Nephron (organoid): ENCODE measurements around the gene CAND1.

Source experiments
- H3K27ac Mint-ChIP-seq, 3 experiments: 2 replicates each; pipeline ENCODE4 v1.8.0; 2020; ENCODE audit warnings: mixed read lengths in 3 of 3, mild to moderate bottlenecking in 2 of 3, moderate library complexity in 1 of 3
- H3K27me3 Mint-ChIP-seq: 2 replicates; pipeline ENCODE4 v1.8.0; 2021; ENCODE audit warnings: low read depth, mild to moderate bottlenecking, moderate library complexity, mixed read lengths
- H3K36me3 Mint-ChIP-seq: 2 replicates; pipeline ENCODE4 v1.8.0; 2020; ENCODE audit warnings: low read depth, mixed read lengths
- H3K4me1 Mint-ChIP-seq: 2 replicates; pipeline ENCODE4 v1.8.0; 2020; ENCODE audit warnings: mixed read lengths
- H3K4me3 Mint-ChIP-seq, 3 experiments: 2 replicates each; pipeline ENCODE4 v1.8.0; 2020; ENCODE audit warnings: mild to moderate bottlenecking in 3 of 3, mixed read lengths in 3 of 3, moderate library complexity in 2 of 3
- H3K9me3 Mint-ChIP-seq: 2 replicates; pipeline ENCODE4 v1.8.0; 2020; ENCODE audit warnings: mixed read lengths
- TF ChIP-seq, protein P1 (sequence below), 3 experiments: fragments of 200-600 bp; sonication (generic); IDR thresholded peaks; one replicate each; pipeline ENCODE4 v1.5.0; 2021; ENCODE audit warnings: antibody characterized with exemption in 3 of 3; ENCODE audit not compliant: unreplicated experiment in 3 of 3

The CAND1 gene

DNA sequence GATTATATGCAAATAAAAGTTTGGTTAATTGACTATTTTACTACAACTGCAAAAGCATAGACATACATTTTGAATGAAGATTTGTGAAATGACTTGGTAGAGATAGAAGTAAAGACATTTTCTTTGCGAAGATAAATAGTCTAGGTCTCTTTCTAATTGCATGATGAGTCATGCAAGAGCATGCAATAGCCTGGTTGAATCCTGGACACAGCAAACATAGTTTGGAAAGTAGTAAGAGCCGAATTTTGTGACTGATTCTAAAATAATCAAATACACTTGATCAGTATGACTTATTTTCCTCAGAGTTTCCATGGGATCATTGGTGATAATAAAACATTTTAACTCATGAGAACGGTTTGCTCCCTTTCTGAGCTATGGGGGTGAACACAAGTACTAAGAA is 27.7 kb upstream of the CAND1 start:
- H3K4me3 Mint-ChIP-seq, result no peak overlapping the region
- H3K4me1 Mint-ChIP-seq, result no peaks in the 10 kb centered on the region
- H3K27ac Mint-ChIP-seq, result no peak overlapping the region
- no peaks in the 10 kb centered on the region for H3K27me3 Mint-ChIP-seq
- TF ChIP-seq, protein P1, sequence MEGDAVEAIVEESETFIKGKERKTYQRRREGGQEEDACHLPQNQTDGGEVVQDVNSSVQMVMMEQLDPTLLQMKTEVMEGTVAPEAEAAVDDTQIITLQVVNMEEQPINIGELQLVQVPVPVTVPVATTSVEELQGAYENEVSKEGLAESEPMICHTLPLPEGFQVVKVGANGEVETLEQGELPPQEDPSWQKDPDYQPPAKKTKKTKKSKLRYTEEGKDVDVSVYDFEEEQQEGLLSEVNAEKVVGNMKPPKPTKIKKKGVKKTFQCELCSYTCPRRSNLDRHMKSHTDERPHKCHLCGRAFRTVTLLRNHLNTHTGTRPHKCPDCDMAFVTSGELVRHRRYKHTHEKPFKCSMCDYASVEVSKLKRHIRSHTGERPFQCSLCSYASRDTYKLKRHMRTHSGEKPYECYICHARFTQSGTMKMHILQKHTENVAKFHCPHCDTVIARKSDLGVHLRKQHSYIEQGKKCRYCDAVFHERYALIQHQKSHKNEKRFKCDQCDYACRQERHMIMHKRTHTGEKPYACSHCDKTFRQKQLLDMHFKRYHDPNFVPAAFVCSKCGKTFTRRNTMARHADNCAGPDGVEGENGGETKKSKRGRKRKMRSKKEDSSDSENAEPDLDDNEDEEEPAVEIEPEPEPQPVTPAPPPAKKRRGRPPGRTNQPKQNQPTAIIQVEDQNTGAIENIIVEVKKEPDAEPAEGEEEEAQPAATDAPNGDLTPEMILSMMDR (IDR thresholded peaks at IDR 0.05; ENCODE audit: unreplicated experiment in 3 of 3), result no peak
- H3K36me3 Mint-ChIP-seq, result no peaks in the 10 kb centered on the region
- H3K9me3 Mint-ChIP-seq, result peaks cover 2% of the 10 kb centered on the region

DNA sequence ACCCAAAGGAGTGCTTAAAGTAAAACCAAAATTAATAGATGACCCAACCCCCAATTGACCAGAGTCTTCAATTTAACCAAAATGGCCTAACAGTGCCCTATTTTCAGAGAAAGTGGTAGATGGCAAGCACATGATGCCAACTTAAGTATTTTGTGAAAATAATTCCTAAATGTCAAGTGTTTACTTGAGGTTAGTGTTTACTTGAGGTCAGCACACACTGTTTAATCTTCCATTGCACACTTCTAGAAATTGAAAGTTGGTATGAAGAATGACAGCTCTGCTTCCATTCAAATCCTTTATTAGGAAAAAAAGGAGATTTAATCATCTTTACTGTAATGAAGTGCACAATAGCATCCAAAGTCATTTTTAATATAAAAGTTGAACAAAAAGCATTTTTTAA is 25.9 kb upstream of the CAND1 start:
- Mint-ChIP-seq H3K4me1 (no peaks in the 10 kb centered on the region), H3K27me3 (no peaks in the 10 kb centered on the region), H3K9me3 (no peaks in the 10 kb centered on the region), H3K36me3 (no peaks in the 10 kb centered on the region), H3K4me3 (no peak overlapping the region), H3K27ac (no peak overlapping the region)
- TF ChIP-seq, protein P1 (IDR thresholded peaks at IDR 0.05; ENCODE audit: unreplicated experiment in 3 of 3), result no peak

DNA sequence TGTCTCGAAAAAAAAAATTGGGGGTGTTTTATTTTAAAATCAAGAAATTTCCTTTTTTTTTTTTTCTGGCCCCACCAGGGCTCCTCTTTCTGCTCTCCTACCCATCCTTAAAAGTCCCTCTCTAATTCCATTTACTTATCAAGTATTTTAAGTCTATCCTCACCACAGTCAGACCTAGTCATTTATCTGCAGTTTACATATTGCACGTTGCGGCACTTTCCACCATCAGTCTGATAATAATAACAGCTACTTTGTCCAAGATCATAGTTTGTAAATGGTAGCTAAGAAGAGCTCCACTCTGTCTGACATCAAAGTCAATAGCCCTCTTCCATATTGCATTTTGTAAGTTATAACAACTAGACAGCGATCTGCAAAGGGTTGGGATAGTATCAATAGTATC is 23.6 kb upstream of the CAND1 start:
- H3K4me3 Mint-ChIP-seq, result no peak overlapping the region
- H3K9me3 Mint-ChIP-seq, result no peaks in the 10 kb centered on the region
- TF ChIP-seq, protein P1 (IDR thresholded peaks at IDR 0.05; ENCODE audit: unreplicated experiment in 3 of 3), result no peak
- no peak overlapping the region for H3K27ac Mint-ChIP-seq
- no peaks in the 10 kb centered on the region for H3K4me1 Mint-ChIP-seq
- no peaks in the 10 kb centered on the region for H3K36me3 Mint-ChIP-seq
- H3K27me3 Mint-ChIP-seq, result no peaks in the 10 kb centered on the region

DNA sequence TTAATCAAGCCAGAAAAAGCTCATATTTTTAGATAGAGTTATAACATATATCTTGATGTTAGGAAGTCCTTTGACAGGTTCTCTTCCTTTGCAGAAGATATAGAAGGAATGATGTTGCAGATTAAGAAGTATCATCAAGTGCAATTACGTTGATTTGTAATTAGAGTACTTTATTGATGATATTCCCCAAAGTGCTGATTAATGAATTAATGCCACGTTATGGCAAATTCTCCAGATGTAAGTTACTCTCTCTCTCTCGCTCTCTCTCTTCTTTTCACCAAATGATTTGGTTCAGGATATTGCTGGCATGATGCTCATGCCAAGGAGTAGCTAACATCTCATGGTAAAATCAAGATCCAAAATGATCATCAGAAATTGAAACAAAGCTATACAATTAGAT is 18.1 kb upstream of the CAND1 start:
- H3K36me3 Mint-ChIP-seq, result no peaks in the 10 kb centered on the region
- H3K9me3 Mint-ChIP-seq, result no peaks in the 10 kb centered on the region
- H3K27me3 Mint-ChIP-seq, result no peaks in the 10 kb centered on the region
- H3K27ac Mint-ChIP-seq, result no peak overlapping the region
- TF ChIP-seq, protein P1 (IDR thresholded peaks at IDR 0.05; ENCODE audit: unreplicated experiment in 3 of 3), result no peak
- no peaks in the 10 kb centered on the region for H3K4me1 Mint-ChIP-seq
- H3K4me3 Mint-ChIP-seq, result no peak overlapping the region

DNA sequence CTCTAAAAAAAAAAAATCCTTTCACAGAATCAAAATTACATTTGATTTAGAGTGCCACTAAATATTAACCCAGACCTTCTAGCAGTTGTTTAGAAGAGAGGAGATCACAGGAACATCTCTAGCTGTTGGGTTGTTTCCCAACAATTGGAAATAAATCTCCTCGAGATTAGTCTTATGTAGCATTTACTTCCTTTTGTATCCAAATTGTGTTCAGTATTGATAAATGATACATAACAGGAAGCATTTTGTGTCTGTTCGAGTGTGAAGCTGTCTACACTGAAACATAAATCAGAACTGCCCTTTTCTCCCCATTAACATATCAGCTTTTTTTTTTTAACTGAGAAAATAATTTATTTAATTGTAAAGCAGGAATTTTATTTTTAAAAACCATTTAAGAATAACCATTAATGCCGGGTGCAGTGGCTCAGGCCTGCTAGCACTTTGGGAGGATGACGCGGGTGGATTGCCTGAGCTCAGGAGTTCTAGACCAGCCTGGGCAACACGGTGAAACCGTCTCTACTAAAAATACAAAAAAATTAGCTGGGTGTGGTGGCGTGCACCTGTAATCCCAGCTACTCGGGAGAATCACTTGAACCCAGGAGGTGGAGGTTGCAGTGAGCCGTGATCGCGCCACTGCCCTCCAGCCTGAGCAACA is 14.7 kb upstream of the CAND1 start:
- Mint-ChIP-seq H3K27me3 (no peaks in the 10 kb centered on the region), H3K27ac (no peak overlapping the region), H3K36me3 (no peaks in the 10 kb centered on the region)

DNA sequence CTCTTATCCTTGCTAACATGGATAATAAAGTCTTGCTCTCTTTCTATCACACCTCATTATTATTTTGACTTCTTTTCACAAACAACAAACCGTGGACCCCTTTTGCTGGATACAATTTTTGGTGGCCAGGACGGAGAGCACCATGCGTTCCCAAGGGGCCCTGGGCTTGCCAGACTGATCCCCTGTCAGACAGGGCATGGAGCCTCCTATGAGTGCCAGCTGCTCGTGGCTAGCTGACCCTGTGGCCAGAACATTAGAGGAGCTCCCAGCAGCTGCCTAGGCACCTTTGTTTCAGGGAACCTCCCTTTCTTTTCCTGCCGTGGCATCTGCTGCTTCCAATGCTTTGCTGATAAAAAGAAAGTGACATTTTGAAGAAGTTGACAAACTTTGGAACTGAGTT is 12.5 kb upstream of the CAND1 start:
- TF ChIP-seq, protein P1 (IDR thresholded peaks at IDR 0.05; ENCODE audit: unreplicated experiment in 3 of 3), result no peak
- Mint-ChIP-seq H3K36me3 (no peaks in the 10 kb centered on the region), H3K27ac (no peak overlapping the region)

More for the DNA sequence above, 14.7 kb upstream of the CAND1 start:
- TF ChIP-seq, protein P1 (IDR thresholded peaks at IDR 0.05; ENCODE audit: unreplicated experiment in 3 of 3), result no peak
- H3K4me3 Mint-ChIP-seq, result no peak overlapping the region
- no peaks in the 10 kb centered on the region for H3K9me3 Mint-ChIP-seq
- H3K4me1 Mint-ChIP-seq, result peaks cover 5% of the 10 kb centered on the region

More for the DNA sequence above, 12.5 kb upstream of the CAND1 start:
- Mint-ChIP-seq H3K9me3 (no peaks in the 10 kb centered on the region), H3K4me1 (peaks cover 5% of the 10 kb centered on the region), H3K4me3 (no peak overlapping the region), H3K27me3 (no peaks in the 10 kb centered on the region)
